NCI-H2196 treated with DMSO at 0.1 percent for 48 hours (cell line): ENCODE measurements around the gene TMEM184B.

ENCODE experiments used
- DNase-seq: peaks from one replicate; lab custom pipeline; 2025; ENCODE audit not compliant: unreplicated experiment; lab: John Stamatoyannopoulos, UW

The TMEM184B gene

GRCh38 chr22:38207898-38208432, 64.8 kb downstream of the TMEM184B start:
- DNase-seq = no peak

DNA sequence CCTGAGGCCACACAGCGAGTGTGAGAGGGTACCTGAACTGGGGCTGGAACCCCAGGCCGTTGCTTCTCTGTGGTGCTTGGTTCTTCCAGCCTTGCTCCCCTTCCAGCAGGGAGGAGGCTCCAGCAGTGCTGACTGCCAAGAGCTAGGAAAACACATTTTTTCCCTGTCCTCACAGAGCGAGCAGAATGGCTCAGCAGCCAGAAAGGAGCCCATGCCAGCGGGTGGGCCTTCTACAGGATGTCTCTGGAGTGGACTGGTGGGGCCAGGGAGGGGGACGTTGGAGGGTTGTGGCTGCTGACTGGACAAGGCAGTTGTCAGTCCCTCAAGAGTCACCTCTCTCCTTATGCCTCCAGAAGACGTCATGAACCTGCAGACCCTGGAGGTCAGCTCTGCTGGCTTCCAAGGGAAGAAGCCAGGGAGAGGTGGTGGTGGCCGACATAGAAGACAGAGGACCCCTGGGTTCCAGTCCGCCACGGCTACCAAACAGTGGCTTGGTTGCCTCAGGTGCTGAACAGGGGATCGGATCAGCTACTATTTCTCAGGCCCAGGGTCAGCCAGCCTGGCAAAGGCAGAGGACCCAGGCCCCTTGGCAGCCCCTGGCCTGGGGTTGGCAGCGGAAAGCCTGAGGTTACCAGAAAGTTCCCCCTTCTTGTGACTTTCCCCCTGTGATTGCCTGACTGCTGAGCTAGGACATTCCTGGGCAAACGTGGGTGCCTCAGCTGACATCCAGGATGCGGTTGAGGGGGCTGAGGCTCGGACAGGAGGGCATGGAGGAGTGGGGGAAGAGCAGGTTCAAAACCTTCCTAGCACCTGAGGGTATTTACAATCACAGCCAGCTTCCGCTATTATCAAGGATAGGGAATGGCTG, 67.3 kb downstream of the TMEM184B start:
- DNase-seq = no peak

GRCh38 chr22:38204784-38205183, 68.0 kb downstream of the TMEM184B start:
- no peak for DNase-seq

- no peak for DNase-seq
Observed at GRCh38 chr22:38203855-38204514, 68.8 kb downstream of the TMEM184B start.

DNA sequence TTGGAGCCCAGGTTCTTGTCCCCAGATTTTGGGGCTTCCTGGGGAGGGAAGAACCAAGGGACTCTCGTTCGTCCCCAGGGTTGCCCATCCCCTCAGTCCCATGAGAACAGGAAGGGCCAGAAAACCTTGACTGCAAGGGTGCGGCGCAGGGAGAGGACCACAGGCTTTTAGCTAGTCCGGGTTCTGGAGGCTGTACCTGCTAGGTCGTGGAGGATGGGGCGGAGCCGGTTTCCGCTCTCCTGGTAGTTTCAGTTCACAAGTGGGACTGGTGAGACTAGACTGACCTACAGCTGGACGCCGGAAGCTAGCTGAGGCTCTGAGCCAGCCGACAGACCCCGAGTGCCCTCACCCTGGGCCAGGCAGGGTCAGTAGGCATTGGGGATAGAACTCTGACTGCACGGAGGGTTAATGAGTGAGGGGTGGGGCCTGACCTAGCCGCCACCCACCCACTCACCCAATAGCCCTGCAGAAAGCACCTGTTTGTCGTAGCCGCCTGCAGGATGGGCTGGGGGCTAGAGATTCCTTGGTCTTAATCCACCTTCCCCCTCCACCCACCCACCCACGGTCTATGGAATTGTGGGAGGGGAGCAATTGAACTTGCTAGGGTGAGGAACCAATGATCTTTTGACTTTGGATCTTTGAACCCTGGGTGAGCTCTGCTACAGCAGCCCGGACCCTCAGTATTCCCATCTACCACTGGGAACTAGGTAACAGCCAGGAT, 69.6 kb downstream of the TMEM184B start:
- no peak for DNase-seq

DNA sequence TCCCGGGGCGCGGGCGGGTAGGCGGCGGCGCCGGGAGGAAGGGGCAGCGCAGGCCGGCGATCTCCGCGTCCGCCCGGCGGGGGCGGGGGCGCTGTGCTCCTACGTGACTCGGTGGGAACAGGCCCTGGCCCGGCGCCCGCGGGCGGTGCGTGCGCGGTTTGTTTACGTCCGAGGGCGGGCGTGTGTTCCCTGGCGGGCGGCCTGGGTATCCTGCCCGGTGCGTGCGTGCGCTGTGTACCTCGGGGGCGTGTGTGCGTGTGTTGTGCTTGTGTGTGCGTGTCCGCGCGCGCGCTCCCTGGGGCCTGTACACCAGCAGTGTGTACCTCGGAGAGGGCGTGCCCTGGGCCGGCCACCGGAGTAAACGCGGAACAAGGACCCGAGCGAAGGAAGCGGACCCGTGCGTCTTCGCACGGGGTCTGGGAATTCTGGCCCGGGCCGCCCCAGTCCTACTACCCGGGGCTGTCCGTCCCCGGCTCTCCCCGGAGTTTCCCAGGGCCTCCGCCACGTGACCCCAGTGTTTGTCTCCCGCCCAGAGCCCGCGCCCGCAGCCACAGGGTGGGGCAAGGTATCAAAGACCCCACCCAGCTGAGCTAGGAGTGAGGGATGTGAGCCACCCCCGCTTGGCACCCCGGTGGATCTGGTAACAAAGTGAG, 70.2 kb downstream of the TMEM184B start:
- no peak for DNase-seq

DNA sequence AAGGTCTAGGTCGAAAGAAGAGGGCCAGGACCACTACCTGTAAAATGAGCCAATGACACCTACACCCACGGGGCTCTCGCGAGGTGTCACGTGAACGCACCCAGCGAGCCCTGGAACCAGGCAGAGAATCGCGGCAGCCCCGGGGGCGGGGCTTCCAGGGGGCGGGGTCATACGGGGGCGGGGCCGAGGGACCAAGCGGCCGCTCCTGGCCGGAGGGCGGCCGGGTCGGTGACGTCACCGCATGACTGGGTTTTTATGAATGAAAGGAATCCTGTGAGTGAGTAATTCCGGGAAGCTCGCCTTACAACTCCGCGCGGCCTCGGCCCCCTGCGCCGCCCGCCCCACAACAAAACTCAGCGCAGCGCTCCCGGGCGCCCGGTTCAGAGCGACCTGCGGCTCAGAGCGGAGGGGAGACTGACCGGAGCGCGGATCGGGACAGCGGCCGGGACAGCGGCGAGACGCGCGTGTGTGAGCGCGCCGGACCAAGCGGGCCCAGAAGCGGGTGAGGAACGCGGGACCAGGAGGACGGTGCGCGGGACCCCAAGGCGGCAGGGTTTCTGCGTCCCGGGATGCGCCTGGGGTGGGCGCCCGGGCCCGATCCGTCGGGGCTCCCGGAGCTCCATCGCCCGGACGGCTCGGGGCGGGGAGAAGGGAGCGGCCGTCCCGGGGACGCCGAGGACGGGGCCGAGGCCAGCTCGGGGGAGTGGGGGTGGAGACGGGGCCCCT, 70.9 kb downstream of the TMEM184B start, which contains the start of gene MAFF:
MAFF (plus strand) TSS at position 284 of the 726 bp plus-strand sequence. CDS start 11,860 bp downstream, outside the sequence.
- DNase-seq = peak; percentile 65

- DNase-seq = no peak
Observed at GRCh38 chr22:38201371-38201710, 71.5 kb downstream of the TMEM184B start.

GRCh38 chr22:38199826-38200559, 72.8 kb downstream of the TMEM184B start:
- DNase-seq = no peak

DNA sequence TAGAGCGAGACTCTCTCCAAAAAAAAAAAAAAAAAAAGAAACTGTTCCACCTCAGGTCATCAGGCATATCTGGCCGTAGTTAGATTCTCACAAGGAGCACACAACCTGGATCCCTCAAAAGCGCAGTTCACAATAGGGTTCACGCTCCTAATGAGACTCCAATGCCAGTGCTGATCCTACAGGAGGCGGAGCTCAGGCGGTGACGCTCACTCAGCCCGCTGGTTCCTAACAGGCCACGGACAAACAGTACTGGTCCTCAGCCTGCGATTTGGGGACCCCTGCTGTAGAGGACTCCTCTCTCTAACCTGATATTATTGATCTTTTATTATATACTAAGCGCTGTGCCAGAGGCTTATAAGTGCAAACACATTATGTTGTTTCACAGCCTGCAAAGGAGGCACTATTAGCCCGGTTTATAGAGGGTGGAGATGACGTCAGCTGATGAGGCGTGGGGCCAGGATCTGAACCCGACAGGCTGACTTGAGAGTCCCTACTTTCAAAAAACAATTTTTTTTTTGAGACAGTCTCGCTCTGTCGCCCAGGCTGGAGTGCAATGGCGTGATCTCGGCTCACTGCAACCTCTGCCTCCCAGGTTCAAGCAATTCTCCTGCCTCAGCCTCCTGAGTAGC, 75.9 kb downstream of the TMEM184B start:
- no peak for DNase-seq

- no peak for DNase-seq
Observed at GRCh38 chr22:38193580-38193979, 79.2 kb downstream of the TMEM184B start.

- no peak for DNase-seq
Observed at GRCh38 chr22:38192475-38192863, 80.3 kb downstream of the TMEM184B start.

DNA sequence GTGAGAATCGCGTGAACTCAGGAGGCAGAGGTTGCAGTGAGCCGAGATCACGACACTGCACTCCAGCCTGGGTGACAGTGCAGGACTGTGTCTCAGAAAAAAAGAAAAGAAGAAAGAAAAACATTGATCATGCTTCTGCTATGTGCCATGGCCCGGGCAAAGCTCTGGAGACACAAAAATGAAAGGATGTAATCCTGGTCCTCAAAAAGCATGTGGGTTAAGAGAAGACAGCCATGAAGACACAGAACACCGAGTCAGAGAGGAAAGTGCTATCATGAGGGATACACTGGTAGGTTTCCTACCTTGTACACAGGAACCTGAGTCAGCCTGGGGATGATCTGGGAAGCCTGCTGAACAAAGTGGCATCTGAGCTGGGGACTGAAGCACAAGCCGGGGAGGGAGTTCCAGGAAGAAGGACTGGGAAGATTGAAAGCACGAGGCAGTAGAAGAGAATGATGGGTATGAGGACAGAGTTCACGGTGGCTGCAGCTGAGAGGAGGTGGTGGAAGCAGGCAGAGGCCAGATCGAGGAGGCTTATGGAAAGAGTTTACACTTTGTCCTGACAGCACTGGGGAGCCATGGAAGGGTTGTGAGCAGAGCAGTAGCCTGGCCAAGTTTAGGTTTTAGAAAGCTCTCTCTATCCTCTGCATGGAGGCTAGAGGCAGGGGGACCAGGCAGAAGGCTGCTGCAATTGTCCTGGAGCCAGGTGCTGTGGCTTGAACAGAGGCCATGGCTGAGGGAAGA, 80.9 kb downstream of the TMEM184B start:
- DNase-seq = no peak

DNA sequence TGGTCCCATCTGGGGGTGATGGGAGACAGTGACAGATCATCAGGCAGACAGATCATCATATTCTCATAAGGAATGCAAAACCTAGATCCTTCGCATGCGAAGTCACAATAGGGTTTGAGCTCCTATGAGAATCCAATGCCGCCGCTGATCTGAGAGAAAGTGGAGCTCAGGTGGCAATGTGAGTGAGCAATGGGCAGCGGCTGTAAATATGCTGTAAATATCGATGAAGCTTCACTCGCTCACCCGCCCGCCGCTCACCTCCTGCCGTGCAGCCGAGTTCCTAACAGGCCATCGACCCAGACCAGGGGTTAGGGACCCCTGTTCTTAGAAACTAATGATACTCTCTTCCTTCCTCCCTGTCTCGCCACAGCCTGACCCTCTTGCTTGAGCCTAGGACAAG, 81.8 kb downstream of the TMEM184B start:
- DNase-seq = no peak

DNA sequence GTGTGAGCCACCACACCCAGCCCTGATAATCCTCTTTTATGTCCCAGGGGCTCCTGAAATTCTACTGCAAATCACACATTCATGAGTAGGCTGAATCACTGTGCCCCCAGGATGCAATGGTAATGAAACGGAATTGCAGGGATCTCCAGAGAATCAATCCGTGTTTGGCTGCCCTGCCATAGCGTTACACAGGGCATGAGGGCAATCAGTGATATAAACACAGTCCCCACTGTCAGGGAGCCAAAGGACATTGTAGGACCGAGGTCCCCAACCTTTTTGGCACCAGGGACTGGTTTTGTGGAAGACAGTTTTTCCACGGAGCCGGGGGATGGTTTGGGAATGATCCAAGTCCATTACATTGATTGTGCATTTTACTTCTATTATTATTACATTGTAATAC, 82.2 kb downstream of the TMEM184B start:
- no peak for DNase-seq

DNA sequence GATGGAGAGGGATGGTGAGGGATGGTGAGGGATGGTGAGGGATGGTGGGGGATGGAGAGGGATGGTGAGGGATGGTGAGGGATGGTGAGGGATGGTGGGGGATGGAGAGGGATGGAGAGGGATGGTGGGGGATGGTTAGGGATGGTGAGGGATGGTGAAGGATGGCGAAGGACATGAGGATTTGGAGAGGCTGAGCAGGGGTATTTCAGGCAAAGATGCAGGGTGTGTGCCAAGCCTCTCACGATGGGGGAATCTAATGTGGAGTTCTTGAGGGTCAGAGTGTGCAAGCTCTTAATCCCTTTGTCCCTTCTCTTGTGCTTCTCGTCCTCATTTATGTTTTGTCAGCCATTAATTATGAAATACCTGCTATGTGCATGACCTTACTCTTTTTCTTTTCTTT, 83.7 kb downstream of the TMEM184B start:
- DNase-seq = no peak

DNA sequence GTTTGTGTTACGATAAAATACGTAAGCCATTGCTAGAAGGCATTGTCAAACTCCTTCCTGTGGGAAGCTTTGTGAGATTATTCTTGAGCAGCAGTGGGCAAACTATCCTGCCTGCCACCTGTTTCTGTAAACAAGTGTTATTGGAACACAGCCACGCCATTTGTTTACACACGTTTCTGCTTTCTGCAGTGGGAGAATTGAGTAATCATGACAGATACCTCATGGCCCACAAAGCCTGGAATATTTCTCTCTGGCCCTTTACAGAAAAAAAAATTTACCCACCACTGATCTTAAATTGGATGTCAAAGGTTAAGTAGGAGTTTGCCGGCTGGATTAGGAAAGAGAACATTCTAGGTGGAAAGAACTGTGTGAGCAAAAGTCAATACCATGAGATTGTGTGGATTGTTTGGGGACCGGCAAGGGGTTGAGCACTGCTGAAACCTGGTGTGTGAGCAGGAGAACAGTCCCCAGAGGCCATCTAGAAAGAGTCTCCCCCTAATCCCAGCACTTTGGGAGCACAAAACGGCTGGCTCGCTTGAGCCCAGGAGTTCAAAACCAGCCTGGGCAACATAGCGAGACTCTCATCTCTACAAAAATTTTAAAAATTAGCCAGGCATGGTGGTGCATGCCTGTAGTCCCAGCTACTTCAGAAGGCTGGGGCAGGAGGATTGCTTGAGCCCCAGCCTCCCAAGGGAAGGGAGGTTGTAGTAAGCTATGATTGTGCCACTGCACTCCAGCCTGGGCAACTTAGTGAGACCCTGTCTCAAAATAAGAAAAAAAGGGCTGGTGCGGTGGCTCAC, 85.2 kb downstream of the TMEM184B start:
- no peak for DNase-seq

DNA sequence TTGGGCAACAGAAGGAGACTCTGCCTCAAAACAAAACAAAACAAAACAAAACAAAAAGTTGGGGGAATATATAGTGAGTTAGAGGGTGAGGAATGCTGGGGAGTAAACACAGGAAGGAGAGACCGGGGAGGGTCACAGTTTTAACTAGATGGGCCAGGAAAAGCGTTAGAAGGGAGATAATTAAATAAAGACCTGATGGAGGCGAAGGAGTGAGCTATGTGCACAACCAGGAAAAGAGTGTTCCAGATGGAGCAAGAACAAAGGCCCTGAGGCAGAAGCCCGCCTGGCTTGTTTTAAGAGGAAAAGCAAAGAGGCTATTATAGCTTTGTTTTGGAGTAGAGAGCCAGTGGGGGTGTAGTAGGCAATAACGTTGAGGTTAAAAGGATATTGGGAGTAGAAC, 86.4 kb downstream of the TMEM184B start:
- no peak for DNase-seq
